ENCODE results near the gene IFRD2. TPM values are rescaled to one million over a fixed set of nuclear protein-coding genes. Genes with fewer than 3 reads are reported as not detected.

IFRD2 gene
- total and polyA plus RNA-seq, 2 of the 13 experiments (the other 11 are each of a cell fraction or from before 2014, with no cell fraction given), result 32.8 to 96.1 TPM

DNA sequence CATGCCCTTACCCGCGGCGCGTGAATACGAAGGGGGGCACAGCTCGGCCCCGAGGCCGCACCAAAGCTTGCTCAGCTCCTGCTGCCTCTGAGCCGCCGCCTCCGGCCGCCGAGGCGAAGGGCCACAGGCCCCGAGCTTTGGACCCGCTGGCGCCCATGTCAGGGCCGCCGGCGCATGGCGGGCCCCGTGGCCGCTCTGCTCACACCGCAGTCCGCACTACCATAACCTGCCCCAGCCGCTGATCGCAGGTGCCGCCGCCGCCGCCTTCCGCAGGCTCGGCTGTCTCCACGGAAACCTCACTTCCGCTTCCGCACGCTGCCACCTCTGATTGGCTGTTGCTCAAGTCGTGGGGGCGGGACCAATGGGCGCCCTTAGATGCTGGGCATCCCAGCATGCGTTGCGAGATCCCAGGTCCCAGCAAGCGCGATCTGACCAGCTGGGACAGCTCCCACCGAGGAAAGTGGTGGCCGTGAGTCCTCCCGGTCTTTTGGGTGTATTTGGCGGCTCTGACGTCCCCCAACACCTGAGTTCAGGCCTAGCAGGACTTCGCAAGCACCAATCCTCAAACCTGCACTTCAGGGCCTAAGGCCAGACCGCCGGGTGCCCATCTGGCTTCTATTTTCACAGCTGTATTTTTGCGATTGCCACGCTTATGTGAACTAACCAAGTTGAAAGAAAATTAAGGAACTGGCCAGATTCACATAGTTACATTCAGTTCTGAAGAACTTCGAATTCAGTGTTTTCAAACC, 35.9 kb upstream of the IFRD2 start, which contains the start of gene TUSC2 (continued):
- TF ChIP-seq ZNF260 (CRISPR knock-in tag; IDR thresholded peaks at IDR 0.05; ENCODE audit: borderline replicate concordance, low read depth), result no peak
- TF ChIP-seq EED (CRISPR knock-in tag; IDR thresholded peaks at IDR 0.05), result peak; percentile 84; the same call in 1 of the 2 replicates

DNA sequence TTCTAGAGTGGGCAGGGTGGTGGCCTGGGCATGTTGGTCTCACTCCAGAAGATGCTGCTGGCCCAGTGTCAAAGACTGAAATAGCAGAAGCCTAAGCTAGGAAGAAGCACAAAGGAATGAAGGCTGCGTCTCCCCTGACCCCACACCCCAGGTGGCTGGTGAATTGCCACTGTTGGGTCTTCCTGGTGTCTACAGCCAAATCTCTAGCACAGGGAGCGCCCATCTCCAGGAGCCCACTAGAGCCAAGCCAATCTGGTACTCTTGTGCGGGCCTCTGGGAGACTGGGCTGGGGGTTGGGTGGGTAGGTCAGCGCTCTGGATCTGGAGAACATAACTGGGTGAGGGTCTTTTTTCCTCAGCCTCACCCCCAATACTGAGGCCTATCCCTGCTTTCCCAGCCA, 34.9 kb upstream of the IFRD2 start:
- POLR2A ChIA-PET, result interaction anchor here (1.3 to 3.5 kb wide), 11 partner anchors 10 to 125 kb away, joined by 3 to 66 read pairs (median 10); partner anchors contain the start of genes HYAL1, HYAL3, IFRD2 and NAA80

More for the DNA sequence above, 34.9 kb upstream of the IFRD2 start:
- Histone ChIP-seq H3K79me2 (ENCODE audit: insufficient read depth, low read length) (peaks cover 16% of the 10 kb centered on the region), H3K27me3 (ENCODE audit: control insufficient read depth in 1 of 2, insufficient read depth in 2 of 2, low read length in 2 of 2) (no peaks in the 10 kb centered on the region), H3K9ac (ENCODE audit: insufficient read depth, low read depth, low read length) (peak overlapping the region; percentile 96), H3K4me1 (ENCODE audit: insufficient read depth, low read length) (peaks cover 57% of the 10 kb centered on the region), H4K20me1 (ENCODE audit: insufficient read depth, low read length) (no peaks in the 10 kb centered on the region), H3K4me2 (ENCODE audit: low read depth, low read length) (peak overlapping the region; percentile 84), H2AFZ (ENCODE audit: low read length) (no peak overlapping the region), H3K4me3 (replicated peaks in 1 of 3; ENCODE audit: insufficient read depth in 1 of 3, low read depth in 2 of 3, low read length in 3 of 3) (peak overlapping the region; percentile 79 to 95 (median 92)), H3K9me3 (ENCODE audit: low read length) (no peaks in the 10 kb centered on the region), H3K36me3 (replicated peaks in 1 of 2; ENCODE audit: control insufficient read depth in 1 of 2, insufficient read depth in 2 of 2, low read length in 2 of 2) (peaks cover 17 to 38% of the 10 kb centered on the region in 2 experiments), H3K27ac (ENCODE audit: extremely low read length, insufficient read depth, low read length) (peak overlapping the region; percentile 67)
- BruUV-seq (replicated peaks), result no TSS peak
- ATAC-seq (no peak), FAIRE-seq (no peak), DNase-seq (ENCODE audit: low spot score) (no peak)
- WGBS (ENCODE audit: low lambda C conversion rate), result no CpG with 5 or more reads among the region's 4 CpGs
- CTCF ChIA-PET (ENCODE audit: low intra/inter-chr PET ratio, low total read pairs), result no interaction called here
- intact Hi-C loops (cut with micrococcal nuclease; ENCODE audit: unreplicated experiment) (no loop called here), in situ Hi-C loops (cut with HindIII; ENCODE audit: extremely low pct_ligation_motif_present, low pct_unique_long_range_greater_than_20kb) (no loop called here)
- TF ChIP-seq, protein P1, sequence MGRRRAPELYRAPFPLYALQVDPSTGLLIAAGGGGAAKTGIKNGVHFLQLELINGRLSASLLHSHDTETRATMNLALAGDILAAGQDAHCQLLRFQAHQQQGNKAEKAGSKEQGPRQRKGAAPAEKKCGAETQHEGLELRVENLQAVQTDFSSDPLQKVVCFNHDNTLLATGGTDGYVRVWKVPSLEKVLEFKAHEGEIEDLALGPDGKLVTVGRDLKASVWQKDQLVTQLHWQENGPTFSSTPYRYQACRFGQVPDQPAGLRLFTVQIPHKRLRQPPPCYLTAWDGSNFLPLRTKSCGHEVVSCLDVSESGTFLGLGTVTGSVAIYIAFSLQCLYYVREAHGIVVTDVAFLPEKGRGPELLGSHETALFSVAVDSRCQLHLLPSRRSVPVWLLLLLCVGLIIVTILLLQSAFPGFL (CRISPR knock-in tag; IDR thresholded peaks at IDR 0.05), result no peak
- no peak for TF ChIP-seq ZNF660 (CRISPR knock-in tag; IDR thresholded peaks at IDR 0.05; ENCODE audit: borderline replicate concordance, low read depth)
- TF ChIP-seq, protein P2, sequence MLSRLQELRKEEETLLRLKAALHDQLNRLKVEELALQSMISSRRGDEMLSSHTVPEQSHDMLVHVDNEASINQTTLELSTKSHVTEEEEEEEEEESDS (CRISPR knock-in tag; IDR thresholded peaks at IDR 0.05; ENCODE audit: borderline replicate concordance), result no peak
- no peak for TF ChIP-seq PPARG (CRISPR knock-in tag; conservative IDR thresholded peaks at IDR 0.05)
- TF ChIP-seq, protein P3, sequence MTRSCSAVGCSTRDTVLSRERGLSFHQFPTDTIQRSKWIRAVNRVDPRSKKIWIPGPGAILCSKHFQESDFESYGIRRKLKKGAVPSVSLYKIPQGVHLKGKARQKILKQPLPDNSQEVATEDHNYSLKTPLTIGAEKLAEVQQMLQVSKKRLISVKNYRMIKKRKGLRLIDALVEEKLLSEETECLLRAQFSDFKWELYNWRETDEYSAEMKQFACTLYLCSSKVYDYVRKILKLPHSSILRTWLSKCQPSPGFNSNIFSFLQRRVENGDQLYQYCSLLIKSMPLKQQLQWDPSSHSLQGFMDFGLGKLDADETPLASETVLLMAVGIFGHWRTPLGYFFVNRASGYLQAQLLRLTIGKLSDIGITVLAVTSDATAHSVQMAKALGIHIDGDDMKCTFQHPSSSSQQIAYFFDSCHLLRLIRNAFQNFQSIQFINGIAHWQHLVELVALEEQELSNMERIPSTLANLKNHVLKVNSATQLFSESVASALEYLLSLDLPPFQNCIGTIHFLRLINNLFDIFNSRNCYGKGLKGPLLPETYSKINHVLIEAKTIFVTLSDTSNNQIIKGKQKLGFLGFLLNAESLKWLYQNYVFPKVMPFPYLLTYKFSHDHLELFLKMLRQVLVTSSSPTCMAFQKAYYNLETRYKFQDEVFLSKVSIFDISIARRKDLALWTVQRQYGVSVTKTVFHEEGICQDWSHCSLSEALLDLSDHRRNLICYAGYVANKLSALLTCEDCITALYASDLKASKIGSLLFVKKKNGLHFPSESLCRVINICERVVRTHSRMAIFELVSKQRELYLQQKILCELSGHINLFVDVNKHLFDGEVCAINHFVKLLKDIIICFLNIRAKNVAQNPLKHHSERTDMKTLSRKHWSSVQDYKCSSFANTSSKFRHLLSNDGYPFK (CRISPR knock-in tag; IDR thresholded peaks at IDR 0.05; ENCODE audit: borderline replicate concordance), result no peak
- no peak for TF ChIP-seq RBFOX2 (IDR thresholded peaks at IDR 0.05; ENCODE audit: low read depth, low read length)
- TF ChIP-seq RORA (CRISPR knock-in tag; IDR thresholded peaks at IDR 0.05), result no peak
- TF ChIP-seq ZKSCAN1 (IDR thresholded peaks at IDR 0.05; ENCODE audit: low read length), result no peak
- no peak for TF ChIP-seq CBX1 (IDR thresholded peaks at IDR 0.05; ENCODE audit: low read depth)
- TF ChIP-seq ZNF839 (CRISPR knock-in tag; IDR thresholded peaks at IDR 0.05; ENCODE audit: borderline replicate concordance), result no peak
- no peak for TF ChIP-seq ZNF468 (CRISPR knock-in tag; IDR thresholded peaks at IDR 0.05)

Measured in HepG2 (cell line).